Measurements from ENCODE around the gene WNT10A.
"Not testable (repeated sequence)": the region's sequence is repeated elsewhere in the genome, so short reads cannot be mapped to it uniquely, and the experiment has no call there.

Gene WNT10A

GRCh38 chr2:218880102-218880858 lies at the start of gene WNT10A:
Gene WNT10A, plus strand, starts transcription at chr2:218880852. Its CDS starts 144 bp downstream, at chr2:218880996.
- DNase-seq = no peak

GRCh38 chr2:218831378-218831990 lies 49.2 kb upstream of the WNT10A start, which contains the start of gene PRKAG3:
Gene PRKAG3, minus strand, starts transcription at chr2:218831803.
- DNase-seq = no peak

- no peak for DNase-seq
Measured at GRCh38 chr2:218832081-218832480, 48.6 kb upstream of the WNT10A start.

GRCh38 chr2:218832520-218832919 lies 48.1 kb upstream of the WNT10A start:
- no peak for DNase-seq

GRCh38 chr2:218833023-218833609 lies 47.5 kb upstream of the WNT10A start:
- no peak for DNase-seq

- DNase-seq = no peak
Measured at GRCh38 chr2:218834685-218835084, 46.0 kb upstream of the WNT10A start.

GRCh38 chr2:218837495-218837894 lies 43.2 kb upstream of the WNT10A start:
- DNase-seq = no peak

GRCh38 chr2:218839430-218839829 lies 41.2 kb upstream of the WNT10A start:
- no peak for DNase-seq

GRCh38 chr2:218839888-218840287 lies 40.8 kb upstream of the WNT10A start:
- no peak for DNase-seq

GRCh38 chr2:218844334-218844733 lies 36.3 kb upstream of the WNT10A start:
- not testable (repeated sequence) for DNase-seq

GRCh38 chr2:218846963-218847362 lies 33.7 kb upstream of the WNT10A start:
- DNase-seq = not testable (repeated sequence)

- no peak for DNase-seq
Measured at GRCh38 chr2:218849721-218850120, 30.9 kb upstream of the WNT10A start.

- DNase-seq = no peak
Measured at GRCh38 chr2:218850796-218851195, 29.9 kb upstream of the WNT10A start.

- no peak for DNase-seq
Measured at GRCh38 chr2:218851286-218851685, 29.4 kb upstream of the WNT10A start.

- peak; percentile 84 for DNase-seq
Measured at GRCh38 chr2:218852911-218853667, 27.6 kb upstream of the WNT10A start.

- DNase-seq = no peak
Measured at GRCh38 chr2:218853766-218854165, 26.9 kb upstream of the WNT10A start.

GRCh38 chr2:218854860-218855259 lies 25.8 kb upstream of the WNT10A start:
- DNase-seq = no peak

GRCh38 chr2:218855305-218856166 lies 25.1 kb upstream of the WNT10A start:
- DNase-seq = no peak

- no peak for DNase-seq
Measured at GRCh38 chr2:218856167-218856895, 24.3 kb upstream of the WNT10A start.

- no peak for DNase-seq
Measured at GRCh38 chr2:218856896-218857243, 23.8 kb upstream of the WNT10A start.

GRCh38 chr2:218857371-218858137 lies 23.1 kb upstream of the WNT10A start:
- DNase-seq = no peak

All from eye (tissue), 1 donor.